Iris pigment epithelial cell (primary cell): ENCODE measurements around the gene MFSD6.
A peak's percentile ranks its signal among the peaks of the same experiment; 100 is the strongest.
"Not testable (repeated sequence)": the region's sequence is repeated elsewhere in the genome, so short reads cannot be mapped to it uniquely, and the experiment has no call there.

ENCODE experiments used
- DNase-seq: peaks from one replicate; pipeline ENCODE4 v3.0.0-alpha.2; 2011; ENCODE audit warnings: low read depth

MFSD6 gene

GRCh38 chr2:190405995-190406394 is 2.2 kb upstream of the MFSD6 start:
- DNase-seq, result no peak

DNA sequence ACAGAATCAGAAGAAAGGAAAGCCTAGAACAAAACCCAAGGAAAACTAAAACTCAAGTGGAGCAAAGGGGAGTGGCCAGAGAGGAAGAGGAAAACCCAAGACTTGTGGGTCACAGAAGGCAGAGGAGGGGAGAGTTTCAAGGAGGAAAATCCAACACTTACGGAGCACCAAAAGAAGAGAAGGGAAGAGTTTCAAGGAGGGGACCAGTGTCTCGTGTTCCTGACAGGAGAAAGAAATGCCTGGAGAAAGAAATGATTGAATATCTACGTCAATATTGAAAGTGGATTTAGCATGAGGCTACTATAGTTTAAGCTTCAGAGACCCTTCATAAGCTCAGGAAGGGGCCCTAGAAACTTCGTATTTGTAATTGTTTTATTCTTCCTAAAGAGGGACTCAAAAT is 1.4 kb upstream of the MFSD6 start:
- no peak for DNase-seq

DNA sequence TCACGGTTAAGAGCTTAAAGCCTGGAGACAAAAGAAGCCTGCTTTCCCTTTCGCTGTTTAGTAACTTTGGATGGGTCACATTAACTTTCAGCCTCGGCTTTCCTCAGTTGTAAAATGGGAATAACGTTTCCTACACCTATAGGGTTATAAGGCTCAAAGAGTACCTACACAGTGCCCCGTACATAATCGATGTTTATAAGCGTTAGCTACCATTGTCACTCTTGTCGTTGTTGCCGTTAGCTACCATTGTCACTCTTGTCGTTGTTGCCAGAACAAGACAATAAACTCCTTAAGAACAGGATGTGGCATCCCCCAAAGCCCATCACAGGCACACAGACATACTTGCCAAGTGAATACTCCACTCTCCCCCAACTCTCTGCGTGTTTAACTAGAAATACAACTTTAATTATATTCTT is 901 bp upstream of the MFSD6 start:
- no peak for DNase-seq

DNA sequence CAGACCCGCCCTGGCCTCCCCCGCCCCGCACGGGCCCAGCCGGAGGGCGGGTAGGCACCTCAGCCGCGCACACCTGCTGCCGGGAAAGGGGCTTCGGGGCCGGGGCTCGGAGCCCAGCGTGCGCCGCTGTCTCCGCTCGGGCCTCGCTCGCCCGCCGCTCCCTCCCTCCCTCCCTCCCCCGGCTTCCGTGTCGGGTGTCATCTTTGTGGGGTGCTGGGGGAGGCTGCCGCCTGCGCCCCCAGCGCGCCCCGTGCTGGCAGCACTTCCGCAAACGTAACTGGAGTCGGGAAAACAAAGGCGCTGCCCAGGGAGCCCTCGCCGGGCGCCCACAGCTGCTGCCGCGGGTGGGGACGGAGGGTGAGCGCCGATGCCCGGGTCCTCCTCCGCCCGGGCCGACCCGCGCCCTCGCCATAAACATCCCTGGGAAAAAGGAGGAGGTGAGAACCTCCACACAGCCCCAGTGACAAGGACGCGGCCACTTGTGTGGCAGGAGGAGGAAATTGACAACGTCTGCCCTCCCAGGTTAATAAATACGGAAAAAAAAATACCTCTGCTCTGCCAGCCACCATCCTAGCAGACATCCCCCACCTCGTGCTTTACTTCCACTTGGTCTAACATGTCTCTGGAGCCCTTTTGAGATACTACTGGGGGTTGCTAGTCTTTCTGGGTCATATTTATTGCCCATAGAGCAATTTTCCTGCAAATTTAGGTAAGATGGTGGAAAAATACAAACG is 550 bp downstream of the MFSD6 start:
- DNase-seq, result peak; percentile 9

GRCh38 chr2:190409616-190410015 is 1.5 kb downstream of the MFSD6 start:
- no peak for DNase-seq

DNA sequence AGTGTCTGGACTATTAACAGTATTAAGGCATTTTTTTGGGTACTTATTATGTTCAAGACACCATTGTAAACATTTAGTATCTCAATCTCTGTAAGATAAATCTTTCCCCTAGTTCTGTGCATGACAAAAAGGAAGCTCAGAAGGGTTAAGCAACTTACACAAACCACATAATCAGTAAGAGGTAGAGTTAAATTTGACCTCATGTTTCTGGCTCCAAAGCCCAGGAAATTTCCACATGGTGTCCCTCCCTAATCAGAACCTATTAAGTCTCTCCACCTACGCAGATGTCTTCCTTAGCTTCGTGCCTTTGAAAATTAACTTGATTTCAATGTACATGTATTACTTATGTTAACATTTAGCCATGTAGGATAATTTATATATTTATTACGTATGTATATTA is 2.0 kb downstream of the MFSD6 start:
- no peak for DNase-seq

GRCh38 chr2:190412966-190413365 is 4.8 kb downstream of the MFSD6 start:
- no peak for DNase-seq

DNA sequence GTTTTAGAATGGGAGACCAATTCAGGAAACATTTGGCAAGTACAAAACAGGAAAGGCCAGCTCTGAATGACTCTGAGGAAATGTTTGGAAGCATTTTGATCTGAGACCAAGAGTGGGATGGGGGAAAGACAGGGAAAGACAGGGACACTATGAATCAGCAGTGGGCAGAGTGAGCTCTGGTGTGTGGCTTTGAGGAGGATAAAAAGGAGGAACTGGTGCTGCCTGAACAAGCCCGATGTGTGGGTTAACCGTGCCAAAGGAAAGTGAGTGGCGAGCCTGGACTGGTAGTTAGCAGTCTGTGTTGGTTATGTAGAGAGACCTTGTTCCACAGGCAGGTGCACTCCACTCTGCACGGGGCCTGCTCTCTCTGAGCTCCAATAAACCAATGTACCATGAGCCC is 5.3 kb downstream of the MFSD6 start:
- DNase-seq, result no peak

- no peak for DNase-seq
Measured at GRCh38 chr2:190415251-190415650, 7.1 kb downstream of the MFSD6 start.

DNA sequence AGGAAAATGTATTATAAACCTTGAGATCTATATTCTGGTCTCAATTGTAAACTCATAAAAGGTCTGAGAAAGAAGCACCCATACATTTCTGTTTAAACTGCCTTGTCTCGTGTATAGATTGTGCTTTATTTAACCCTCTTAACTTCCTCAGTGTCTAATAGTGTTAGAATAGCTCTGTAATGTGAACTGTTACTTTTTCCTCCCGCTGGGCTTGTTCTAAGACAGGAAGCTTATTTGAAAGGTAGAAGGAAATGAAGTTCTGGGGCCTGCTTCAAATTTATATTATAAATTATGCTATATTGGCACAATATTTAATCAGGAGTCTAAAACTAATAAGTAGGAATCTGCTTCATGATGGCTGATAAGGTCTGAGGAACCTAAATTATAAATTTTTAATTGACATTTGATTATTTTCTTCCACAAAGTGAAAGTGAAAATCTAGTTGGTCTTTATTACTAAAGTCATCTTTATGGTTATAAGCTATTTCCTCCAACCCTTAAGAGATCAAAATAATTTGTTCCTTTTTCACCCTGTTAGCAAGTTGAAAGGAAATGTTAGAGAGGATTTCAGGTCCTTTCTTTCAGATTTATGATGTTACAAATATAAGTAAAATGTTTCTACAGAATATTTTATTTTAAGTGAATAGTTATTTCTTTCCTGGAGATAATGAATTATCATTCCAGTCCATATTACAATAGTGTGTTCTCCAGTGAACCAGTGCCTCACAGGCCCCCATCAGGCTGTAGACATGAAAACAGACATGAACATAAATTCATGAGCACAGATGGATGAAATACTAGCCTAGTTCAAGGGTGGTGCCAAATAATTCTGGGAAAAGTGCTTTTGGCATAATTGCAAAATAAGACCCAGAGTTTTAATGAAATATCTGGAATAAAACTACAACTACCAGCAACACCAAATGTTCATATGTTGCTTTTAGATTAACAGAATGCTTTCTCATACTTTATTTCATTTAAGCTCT is 7.9 kb downstream of the MFSD6 start:
- DNase-seq, result peak; percentile 2

GRCh38 chr2:190417045-190417842 is 9.1 kb downstream of the MFSD6 start:
- no peak for DNase-seq

DNA sequence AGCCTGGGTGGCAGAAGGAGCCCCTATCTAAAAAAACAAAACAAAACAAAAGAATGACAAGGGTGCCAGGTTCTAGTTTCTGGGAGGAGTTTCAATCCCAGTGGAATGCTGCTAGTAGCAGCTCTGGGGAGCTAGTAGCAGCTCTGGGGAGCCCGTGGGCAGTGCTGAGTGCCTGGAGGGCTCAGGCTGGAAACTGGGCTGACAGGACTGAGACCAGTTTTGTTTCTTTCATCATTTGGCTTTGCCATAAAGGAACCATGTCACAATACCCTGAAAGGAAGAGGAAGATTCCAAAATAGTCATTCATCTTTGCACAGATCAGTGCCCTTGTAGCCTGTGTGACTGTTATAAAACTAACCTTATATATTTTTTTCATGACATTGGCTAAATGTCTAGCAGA is 10.6 kb downstream of the MFSD6 start:
- DNase-seq, result no peak

- peak; percentile 7 for DNase-seq
Measured at GRCh38 chr2:190420801-190421200, 12.6 kb downstream of the MFSD6 start.

GRCh38 chr2:190425221-190425866 is 17.2 kb downstream of the MFSD6 start:
- no peak for DNase-seq

DNA sequence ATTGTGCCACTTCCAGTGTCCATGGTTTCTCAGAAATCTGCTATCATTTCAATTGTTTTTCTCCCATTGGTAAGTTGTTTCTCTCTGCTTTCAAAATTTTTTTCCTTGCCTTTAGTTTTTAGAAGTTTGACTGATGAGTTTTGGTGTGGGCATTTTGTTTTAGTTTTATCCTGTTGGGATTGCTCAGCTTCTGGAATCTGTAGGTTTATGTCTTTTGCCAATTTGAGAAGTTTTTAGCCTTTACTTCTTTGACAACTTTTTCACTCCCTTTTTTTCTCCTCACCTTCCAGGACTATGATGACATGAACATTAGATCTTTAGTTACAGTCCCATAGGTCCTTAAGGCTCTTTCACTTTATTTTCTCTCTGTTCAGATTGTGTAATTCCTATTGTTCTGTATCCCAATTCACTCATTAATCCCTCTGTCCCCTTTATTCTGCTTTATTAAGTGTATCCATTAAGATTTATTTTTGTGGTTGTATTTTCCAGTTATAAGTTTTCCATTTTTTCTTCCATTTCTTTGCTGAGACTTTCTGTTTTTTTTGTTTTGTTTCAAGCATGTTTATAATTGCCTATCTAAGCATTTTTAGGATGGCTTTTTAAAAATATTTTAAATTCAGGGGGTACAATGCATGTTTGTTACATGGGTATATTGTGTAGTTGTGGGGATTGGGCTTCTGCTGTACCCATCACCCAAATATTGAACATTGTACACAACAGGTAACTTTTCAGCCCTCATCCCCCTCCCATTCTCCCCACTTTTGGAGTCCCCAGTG is 17.9 kb downstream of the MFSD6 start:
- DNase-seq, result no peak

- not testable (repeated sequence) for DNase-seq
Measured at GRCh38 chr2:190430866-190431265, 22.7 kb downstream of the MFSD6 start.

- no peak for DNase-seq
Measured at GRCh38 chr2:190431907-190432306, 23.8 kb downstream of the MFSD6 start.

- no peak for DNase-seq
Measured at GRCh38 chr2:190432567-190433231, 24.5 kb downstream of the MFSD6 start.

- DNase-seq, result no peak
Measured at GRCh38 chr2:190435031-190435670, 27.0 kb downstream of the MFSD6 start.

GRCh38 chr2:190436557-190436956 is 28.4 kb downstream of the MFSD6 start:
- DNase-seq, result no peak
